Measurements from ENCODE around the gene HS6ST1.

HS6ST1 gene

GRCh38 chr2:128282246-128282975 is 36.3 kb downstream of the HS6ST1 start:
- no peak for DNase-seq (ENCODE audit: low spot score)

GRCh38 chr2:128281852-128282245 is 36.8 kb downstream of the HS6ST1 start:
- no peak for DNase-seq (ENCODE audit: low spot score)

GRCh38 chr2:128280901-128281321 is 37.8 kb downstream of the HS6ST1 start:
- DNase-seq (ENCODE audit: low spot score) = no peak

GRCh38 chr2:128280158-128280871 is 38.4 kb downstream of the HS6ST1 start:
- no peak for DNase-seq (ENCODE audit: low spot score)

- DNase-seq (ENCODE audit: low spot score) = no peak
Observed at GRCh38 chr2:128279786-128280157, 38.9 kb downstream of the HS6ST1 start.

- DNase-seq (ENCODE audit: low spot score) = no peak
Observed at GRCh38 chr2:128279009-128279408, 39.7 kb downstream of the HS6ST1 start.

- no peak for DNase-seq (ENCODE audit: low spot score)
Observed at GRCh38 chr2:128277961-128278681, 40.5 kb downstream of the HS6ST1 start.

GRCh38 chr2:128276878-128277675 is 41.6 kb downstream of the HS6ST1 start:
- DNase-seq (ENCODE audit: low spot score) = no peak

GRCh38 chr2:128275498-128276045 is 43.1 kb downstream of the HS6ST1 start:
- no peak for DNase-seq (ENCODE audit: low spot score)

- no peak for DNase-seq (ENCODE audit: low spot score)
Observed at GRCh38 chr2:128274218-128274617, 44.5 kb downstream of the HS6ST1 start.

GRCh38 chr2:128273469-128274081 is 45.1 kb downstream of the HS6ST1 start:
- no peak for DNase-seq (ENCODE audit: low spot score)

- no peak for DNase-seq (ENCODE audit: low spot score)
Observed at GRCh38 chr2:128272601-128273468, 45.8 kb downstream of the HS6ST1 start.

GRCh38 chr2:128271911-128272600 is 46.6 kb downstream of the HS6ST1 start:
- no peak for DNase-seq (ENCODE audit: low spot score)

- no peak for DNase-seq (ENCODE audit: low spot score)
Observed at GRCh38 chr2:128271597-128271910, 47.1 kb downstream of the HS6ST1 start.

- no peak for DNase-seq (ENCODE audit: low spot score)
Observed at GRCh38 chr2:128270672-128271596, 47.7 kb downstream of the HS6ST1 start.

- DNase-seq (ENCODE audit: low spot score) = no peak
Observed at GRCh38 chr2:128269990-128270671, 48.5 kb downstream of the HS6ST1 start.

- DNase-seq (ENCODE audit: low spot score) = no peak
Observed at GRCh38 chr2:128269063-128269989, 49.3 kb downstream of the HS6ST1 start.
